Measurements from ENCODE around the gene TSPAN7. TPM values are rescaled to one million over a fixed set of nuclear protein-coding genes. Genes with fewer than 3 reads are reported as not detected.
A peak's percentile ranks its signal among the peaks of the same experiment; 100 is the strongest.

TSPAN7 gene
- total RNA-seq, 1 donor from 2014 or later, result 3.5 TPM

- Histone ChIP-seq H2AFZ (ENCODE audit: low read depth, low read length) (no peak overlapping the region), H3K9ac (ENCODE audit: low read length) (no peak overlapping the region), H3K4me2 (ENCODE audit: low read length) (no peak overlapping the region), H3K27me3 (ENCODE audit: insufficient read depth, low read length) (no peaks in the 10 kb centered on the region), H3K36me3 (ENCODE audit: insufficient read depth, low read length) (no peaks in the 10 kb centered on the region), H3K4me1 (ENCODE audit: insufficient read depth, low read length) (no peaks in the 10 kb centered on the region), H3K79me2 (ENCODE audit: insufficient read depth, low read length) (no peaks in the 10 kb centered on the region), H3K9me3 (ENCODE audit: insufficient read depth, low read depth, low read length) (no peaks in the 10 kb centered on the region), H4K20me1 (ENCODE audit: insufficient read depth, low read length) (no peaks in the 10 kb centered on the region), H3K27ac (ENCODE audit: low read depth, low read length) (no peak overlapping the region), H3K4me3 (ENCODE audit: insufficient read depth, low read depth, low read length) (no peak overlapping the region)
- Mint-ChIP-seq H3K27ac (ENCODE audit: unreplicated experiment) (peak overlapping the region; percentile 53), H3K4me3 (ENCODE audit: unreplicated experiment) (no peak overlapping the region), H3K36me3 (ENCODE audit: low read depth, unreplicated experiment) (no peaks in the 10 kb centered on the region), H3K4me1 (ENCODE audit: low read depth, unreplicated experiment) (no peaks in the 10 kb centered on the region), H3K27me3 (ENCODE audit: low read depth, unreplicated experiment) (no peaks in the 10 kb centered on the region), H3K9me3 (ENCODE audit: unreplicated experiment) (no peaks in the 10 kb centered on the region)
- FAIRE-seq, result peak; percentile 80
- no peak for DNase-seq (ENCODE audit: low read depth)
- TF ChIP-seq EZH2 (IDR thresholded peaks at IDR 0.05; ENCODE audit: insufficient read depth, low read length), result no peak
- no peak for TF ChIP-seq CTCF (IDR thresholded peaks at IDR 0.05; ENCODE audit: insufficient read depth, low read depth, low read length)
These were observed 131.6 kb downstream of the TSPAN7 start for GRCh38 chrX:38692961-38693360.

GRCh38 chrX:38694394-38694793, 133.1 kb downstream of the TSPAN7 start:
- H3K27me3 Mint-ChIP-seq (ENCODE audit: low read depth, unreplicated experiment), result no peaks in the 10 kb centered on the region
- Histone ChIP-seq H3K9ac (ENCODE audit: low read length) (no peak overlapping the region), H3K79me2 (ENCODE audit: insufficient read depth, low read length) (no peaks in the 10 kb centered on the region), H4K20me1 (ENCODE audit: insufficient read depth, low read length) (no peaks in the 10 kb centered on the region), H3K9me3 (ENCODE audit: insufficient read depth, low read depth, low read length) (no peaks in the 10 kb centered on the region), H3K36me3 (ENCODE audit: insufficient read depth, low read length) (no peaks in the 10 kb centered on the region), H3K4me3 (ENCODE audit: insufficient read depth, low read depth, low read length) (no peak overlapping the region), H3K27ac (ENCODE audit: low read depth, low read length) (no peak overlapping the region), H3K27me3 (ENCODE audit: insufficient read depth, low read length) (no peaks in the 10 kb centered on the region), H3K4me2 (ENCODE audit: low read length) (no peak overlapping the region), H2AFZ (ENCODE audit: low read depth, low read length) (no peak overlapping the region), H3K4me1 (ENCODE audit: insufficient read depth, low read length) (no peaks in the 10 kb centered on the region)
- H3K36me3 Mint-ChIP-seq (ENCODE audit: low read depth, unreplicated experiment), result no peaks in the 10 kb centered on the region
- H3K4me1 Mint-ChIP-seq (ENCODE audit: low read depth, unreplicated experiment), result no peaks in the 10 kb centered on the region
- no peak for TF ChIP-seq EZH2 (IDR thresholded peaks at IDR 0.05; ENCODE audit: insufficient read depth, low read length)
- no peak for TF ChIP-seq CTCF (IDR thresholded peaks at IDR 0.05; ENCODE audit: insufficient read depth, low read depth, low read length)
- no peaks in the 10 kb centered on the region for H3K9me3 Mint-ChIP-seq (ENCODE audit: unreplicated experiment)
- DNase-seq (ENCODE audit: low read depth) (no peak), FAIRE-seq (peak; percentile 75)
- no peak overlapping the region for H3K4me3 Mint-ChIP-seq (ENCODE audit: unreplicated experiment)
- H3K27ac Mint-ChIP-seq (ENCODE audit: unreplicated experiment), result no peak overlapping the region

GRCh38 chrX:38697461-38697860, 136.1 kb downstream of the TSPAN7 start:
- FAIRE-seq, result no peak
- Mint-ChIP-seq H3K27ac (ENCODE audit: unreplicated experiment) (no peak overlapping the region), H3K9me3 (ENCODE audit: unreplicated experiment) (peaks cover 2% of the 10 kb centered on the region), H3K27me3 (ENCODE audit: low read depth, unreplicated experiment) (no peaks in the 10 kb centered on the region), H3K36me3 (ENCODE audit: low read depth, unreplicated experiment) (no peaks in the 10 kb centered on the region), H3K4me3 (ENCODE audit: unreplicated experiment) (no peak overlapping the region), H3K4me1 (ENCODE audit: low read depth, unreplicated experiment) (peaks cover 2% of the 10 kb centered on the region)
- no peak overlapping the region for H3K4me3 ChIP-seq (ENCODE audit: insufficient read depth, low read depth, low read length)
- DNase-seq (ENCODE audit: low read depth), result no peak
- H3K9ac ChIP-seq (ENCODE audit: low read length), result no peak overlapping the region
- H3K79me2 ChIP-seq (ENCODE audit: insufficient read depth, low read length), result no peaks in the 10 kb centered on the region
- H2AFZ ChIP-seq (ENCODE audit: low read depth, low read length), result no peak overlapping the region
- no peaks in the 10 kb centered on the region for H3K4me1 ChIP-seq (ENCODE audit: insufficient read depth, low read length)
- H3K27ac ChIP-seq (ENCODE audit: low read depth, low read length), result no peak overlapping the region
- no peak overlapping the region for H3K4me2 ChIP-seq (ENCODE audit: low read length)
- H3K36me3 ChIP-seq (ENCODE audit: insufficient read depth, low read length), result no peaks in the 10 kb centered on the region
- H3K27me3 ChIP-seq (ENCODE audit: insufficient read depth, low read length), result no peaks in the 10 kb centered on the region
- H3K9me3 ChIP-seq (ENCODE audit: insufficient read depth, low read depth, low read length), result no peaks in the 10 kb centered on the region
- H4K20me1 ChIP-seq (ENCODE audit: insufficient read depth, low read length), result no peaks in the 10 kb centered on the region
- TF ChIP-seq CTCF (IDR thresholded peaks at IDR 0.05; ENCODE audit: insufficient read depth, low read depth, low read length) (no peak), EZH2 (IDR thresholded peaks at IDR 0.05; ENCODE audit: insufficient read depth, low read length) (no peak)

Measured in astrocyte (in vitro differentiated cells and primary cell).